Right atrium auricular region (tissue), 2 donors: ENCODE measurements around the gene CRY2. TPM values are rescaled to one million over a fixed set of nuclear protein-coding genes. Genes with fewer than 3 reads are reported as not detected.

Experiments used
- DNase-seq: peaks from one replicate; pipeline ENCODE4 v3.0.0-alpha.2; 2019; ENCODE audit warnings: low spot score
- H3K27ac ChIP-seq, 2 donors: fragments of 200-600 bp; sonication (generic); 1 replicate in 1 of 2; 2 replicates in 1 of 2; pipeline ENCODE4 v1.5.1; 2016 to 2019
- H3K27me3 ChIP-seq, 2 donors: fragments of 200-600 bp; sonication (generic); one replicate each; pipeline versions ENCODE4 v1.5.1 to v1.6.0; 2017 to 2019
- H3K36me3 ChIP-seq: fragments of 200-600 bp; sonication (generic); one replicate; pipeline ENCODE4 v1.5.1; 2016
- H3K4me1 ChIP-seq, 2 donors: fragments of 200-600 bp; sonication (generic); one replicate each; pipeline versions ENCODE4 v1.5.1 to v1.6.0; 2017 to 2019
- H3K4me3 ChIP-seq, 2 donors: fragments of 200-600 bp; sonication (generic); 1 replicate in 1 of 2; 2 replicates in 1 of 2; pipeline ENCODE4 v1.5.1; 2017 to 2019; ENCODE audit warnings: mild to moderate bottlenecking in 1 of 2, moderate library complexity in 1 of 2
- H3K9me3 ChIP-seq, 2 donors: fragments of 200-600 bp; sonication (generic); one replicate each; pipeline ENCODE4 v1.5.1; 2019
- CTCF ChIP-seq, 2 donors: fragments of 200-600 bp; sonication (generic); IDR thresholded peaks; one replicate each; pipeline ENCODE4 v1.5.1; 2019; ENCODE audit warnings: antibody characterized with exemption in 2 of 2
- total RNA-seq, 2 donors: library from RNA; depleted of rRNA; stranded (reverse); fragments of >200 nt; gene quantifications; one replicate each; pipeline ENCODE4 v1.1.0, GENCODE V29; 2016

Gene CRY2
- total RNA-seq, 2 donors from 2014 or later = 43.0 to 62.9 TPM

- peaks cover 0 to 3% of the 10 kb centered on the region in 2 donors for H3K4me1 ChIP-seq
- no peak overlapping the region for H3K27ac ChIP-seq
- no peak for DNase-seq
- peaks cover 87% of the 10 kb centered on the region for H3K36me3 ChIP-seq
- TF ChIP-seq CTCF (IDR thresholded peaks at IDR 0.05) = peak; percentile 32 to 72
- no peaks in the 10 kb centered on the region for H3K9me3 ChIP-seq
- H3K27me3 ChIP-seq = no peaks in the 10 kb centered on the region
- no peak overlapping the region for H3K4me3 ChIP-seq
Measured at GRCh38 chr11:45872651-45873356, 25.5 kb downstream of the CRY2 start.

GRCh38 chr11:45876401-45876800 lies 29.1 kb downstream of the CRY2 start:
- no peak for TF ChIP-seq CTCF (IDR thresholded peaks at IDR 0.05)
- no peak for DNase-seq
- H3K27ac ChIP-seq = no peak overlapping the region
- no peaks in the 10 kb centered on the region for H3K27me3 ChIP-seq
- no peak overlapping the region for H3K4me3 ChIP-seq
- H3K9me3 ChIP-seq = no peaks in the 10 kb centered on the region
- peaks cover 77% of the 10 kb centered on the region for H3K36me3 ChIP-seq
- H3K4me1 ChIP-seq = peaks cover 0 to 6% of the 10 kb centered on the region in 2 donors

GRCh38 chr11:45877221-45877620 lies 29.9 kb downstream of the CRY2 start:
- Histone ChIP-seq H3K4me3 (no peak overlapping the region), H3K27me3 (no peaks in the 10 kb centered on the region), H3K4me1 (peaks cover 0 to 9% of the 10 kb centered on the region in 2 donors), H3K9me3 (no peaks in the 10 kb centered on the region), H3K27ac (no peak overlapping the region), H3K36me3 (peaks cover 77% of the 10 kb centered on the region)
- no peak for DNase-seq
- TF ChIP-seq CTCF (IDR thresholded peaks at IDR 0.05) = no peak

- H3K9me3 ChIP-seq = no peaks in the 10 kb centered on the region
- H3K4me3 ChIP-seq = no peak overlapping the region
- peaks cover 0 to 9% of the 10 kb centered on the region in 2 donors for H3K4me1 ChIP-seq
- DNase-seq = no peak
- no peak overlapping the region for H3K27ac ChIP-seq
- no peaks in the 10 kb centered on the region for H3K27me3 ChIP-seq
- no peak for TF ChIP-seq CTCF (IDR thresholded peaks at IDR 0.05)
- peaks cover 78% of the 10 kb centered on the region for H3K36me3 ChIP-seq
Measured at GRCh38 chr11:45877845-45878244, 30.6 kb downstream of the CRY2 start.

- Histone ChIP-seq H3K9me3 (no peaks in the 10 kb centered on the region), H3K4me1 (peaks cover 0 to 9% of the 10 kb centered on the region in 2 donors), H3K4me3 (no peak overlapping the region), H3K27me3 (no peaks in the 10 kb centered on the region), H3K27ac (no peak overlapping the region), H3K36me3 (peaks cover 62% of the 10 kb centered on the region)
- TF ChIP-seq CTCF (IDR thresholded peaks at IDR 0.05) = no peak
- no peak for DNase-seq
Measured at GRCh38 chr11:45879803-45880686, 32.8 kb downstream of the CRY2 start.
